ENCODE results near the gene EFHD1.

DNA sequence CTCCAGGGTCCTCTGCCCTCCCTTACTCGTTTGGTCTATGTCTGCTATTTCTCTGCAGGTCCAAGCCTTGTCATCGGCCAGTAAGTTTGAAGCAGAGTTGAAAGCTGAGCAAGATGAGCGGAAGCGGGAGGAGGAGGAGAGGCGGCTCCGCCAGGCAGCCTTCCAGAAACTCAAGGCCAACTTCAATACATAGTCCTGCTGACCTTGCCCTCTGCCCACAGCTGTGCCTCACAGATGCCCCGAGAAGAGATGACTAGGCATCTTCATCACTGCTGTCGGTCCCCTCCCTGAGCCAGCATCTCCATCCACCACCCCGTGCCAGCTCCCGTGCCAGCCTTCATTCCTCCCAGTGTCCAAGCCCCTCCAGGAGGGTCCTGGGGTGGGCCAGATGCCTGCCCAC is 48.1 kb downstream of the EFHD1 start:
- TF ChIP-seq, protein P1, sequence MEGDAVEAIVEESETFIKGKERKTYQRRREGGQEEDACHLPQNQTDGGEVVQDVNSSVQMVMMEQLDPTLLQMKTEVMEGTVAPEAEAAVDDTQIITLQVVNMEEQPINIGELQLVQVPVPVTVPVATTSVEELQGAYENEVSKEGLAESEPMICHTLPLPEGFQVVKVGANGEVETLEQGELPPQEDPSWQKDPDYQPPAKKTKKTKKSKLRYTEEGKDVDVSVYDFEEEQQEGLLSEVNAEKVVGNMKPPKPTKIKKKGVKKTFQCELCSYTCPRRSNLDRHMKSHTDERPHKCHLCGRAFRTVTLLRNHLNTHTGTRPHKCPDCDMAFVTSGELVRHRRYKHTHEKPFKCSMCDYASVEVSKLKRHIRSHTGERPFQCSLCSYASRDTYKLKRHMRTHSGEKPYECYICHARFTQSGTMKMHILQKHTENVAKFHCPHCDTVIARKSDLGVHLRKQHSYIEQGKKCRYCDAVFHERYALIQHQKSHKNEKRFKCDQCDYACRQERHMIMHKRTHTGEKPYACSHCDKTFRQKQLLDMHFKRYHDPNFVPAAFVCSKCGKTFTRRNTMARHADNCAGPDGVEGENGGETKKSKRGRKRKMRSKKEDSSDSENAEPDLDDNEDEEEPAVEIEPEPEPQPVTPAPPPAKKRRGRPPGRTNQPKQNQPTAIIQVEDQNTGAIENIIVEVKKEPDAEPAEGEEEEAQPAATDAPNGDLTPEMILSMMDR (IDR thresholded peaks at IDR 0.05; ENCODE audit: insufficient read depth, low read length): no peak
- no peak for TF ChIP-seq POLR2AphosphoS5 (IDR thresholded peaks at IDR 0.05; ENCODE audit: low read depth)
